Kidney (tissue), 14 donors: Measurements from ENCODE around the gene TBX19. TPM values are rescaled to one million over a fixed set of nuclear protein-coding genes. Genes with fewer than 3 reads are reported as not detected.
A peak's percentile ranks its signal among the peaks of the same experiment; 100 is the strongest.

ENCODE experiments used
- DNase-seq, 5 donors: peaks; one replicate each; pipeline ENCODE4 v3.0.0-alpha.2; 2013 to 2020
- FAIRE-seq: peaks from 2 replicates; lab custom pipeline; 2012; peaks lifted over from hg19 to GRCh38; lab: Jason Lieb, UNC
- H3K27ac ChIP-seq, 2 donors: one replicate each; pipeline ENCODE4 v1.7.0; 2013; ENCODE audit warnings: low read depth in 2 of 2, low read length in 2 of 2, inconsistent platforms in 1 of 2
- H3K27me3 ChIP-seq: one replicate; pipeline ENCODE4 v1.7.1; 2013; ENCODE audit warnings: low read length, inconsistent platforms; ENCODE audit not compliant: control insufficient read depth, insufficient read depth
- H3K36me3 ChIP-seq, 3 donors: one replicate each; pipeline versions ENCODE4 v1.7.0 to v1.7.1; 2013; ENCODE audit warnings: low read length in 3 of 3, control low read depth in 1 of 3, inconsistent platforms in 1 of 3; ENCODE audit not compliant: insufficient read depth in 3 of 3, control insufficient read depth in 2 of 3
- H3K4me1 ChIP-seq, 3 donors: one replicate each; pipeline versions ENCODE4 v1.7.0 to v1.7.1; 2013; ENCODE audit warnings: low read length in 3 of 3, inconsistent platforms in 1 of 3, low read depth in 1 of 3; ENCODE audit not compliant: control insufficient read depth in 2 of 3, insufficient read depth in 2 of 3
- H3K4me3 ChIP-seq, 3 donors: one replicate each; pipeline versions ENCODE4 v1.7.0 to v1.8.1; 2013; ENCODE audit warnings: low read length in 3 of 3, control low read depth in 1 of 3, inconsistent platforms in 1 of 3
- H3K9ac ChIP-seq, 3 donors: one replicate each; pipeline versions ENCODE4 v1.7.0 to v1.7.1; 2013; ENCODE audit warnings: low read length in 3 of 3, control low read depth in 1 of 3, inconsistent platforms in 1 of 3
- H3K9me3 ChIP-seq, 3 donors: one replicate each; pipeline versions ENCODE4 v1.7.0 to v1.7.1; 2013; ENCODE audit warnings: low read length in 3 of 3, control low read depth in 1 of 3, inconsistent platforms in 1 of 3; ENCODE audit not compliant: control insufficient read depth in 2 of 3, insufficient read depth in 1 of 3
- intact Hi-C: fragments of 100-400 bp; cut with DNase I; formaldehyde crosslinking; loops from one replicate; pipeline ENCODE4 v1.11.1; 2022
- polyA plus RNA-seq: library from polyadenylated mRNA; stranded (reverse); fragments of 350-450 nt; fragmentation: Illumina TruSeq; extraction: RNeasy Lipid Tissue Mini Kit (QIAGEN cat#74804); gene quantifications from one replicate; pipeline ENCODE4 v1.2.3, GENCODE V29; 2014; ENCODE audit warnings: low read depth, low replicate concordance; ENCODE audit not compliant: insufficient read depth
- total RNA-seq: library from RNA; stranded (reverse); fragmentation: NEBNext Ultra II Directional; extraction: Animal tissue kit (Norgen Biotek cat#: 25700); gene quantifications from one replicate; pipeline ENCODE4 v1.2.1, GENCODE V29; 2021
- TF ChIP-seq, protein P1 (sequence below): IDR thresholded peaks from 3 replicates; pipeline ENCODE4 v1.5.1; 2012; ENCODE audit warnings: mild to moderate bottlenecking, moderate library complexity, borderline replicate concordance; ENCODE audit not compliant: insufficient read depth; ENCODE audit errors: extremely low read depth
- donor health status: control.
- donor health status: control.
- donor health status: control.
- donor health status: control.
- donor health status: control.
- donor health status: DM: yes; HTN: yes; CAD: no.
- donor health status: Normal renal cell carcinoma (clear cell type).

Gene TBX19
- total and polyA plus RNA-seq, 2 donors from 2014 or later: 1.6 to 2.0 TPM

DNA sequence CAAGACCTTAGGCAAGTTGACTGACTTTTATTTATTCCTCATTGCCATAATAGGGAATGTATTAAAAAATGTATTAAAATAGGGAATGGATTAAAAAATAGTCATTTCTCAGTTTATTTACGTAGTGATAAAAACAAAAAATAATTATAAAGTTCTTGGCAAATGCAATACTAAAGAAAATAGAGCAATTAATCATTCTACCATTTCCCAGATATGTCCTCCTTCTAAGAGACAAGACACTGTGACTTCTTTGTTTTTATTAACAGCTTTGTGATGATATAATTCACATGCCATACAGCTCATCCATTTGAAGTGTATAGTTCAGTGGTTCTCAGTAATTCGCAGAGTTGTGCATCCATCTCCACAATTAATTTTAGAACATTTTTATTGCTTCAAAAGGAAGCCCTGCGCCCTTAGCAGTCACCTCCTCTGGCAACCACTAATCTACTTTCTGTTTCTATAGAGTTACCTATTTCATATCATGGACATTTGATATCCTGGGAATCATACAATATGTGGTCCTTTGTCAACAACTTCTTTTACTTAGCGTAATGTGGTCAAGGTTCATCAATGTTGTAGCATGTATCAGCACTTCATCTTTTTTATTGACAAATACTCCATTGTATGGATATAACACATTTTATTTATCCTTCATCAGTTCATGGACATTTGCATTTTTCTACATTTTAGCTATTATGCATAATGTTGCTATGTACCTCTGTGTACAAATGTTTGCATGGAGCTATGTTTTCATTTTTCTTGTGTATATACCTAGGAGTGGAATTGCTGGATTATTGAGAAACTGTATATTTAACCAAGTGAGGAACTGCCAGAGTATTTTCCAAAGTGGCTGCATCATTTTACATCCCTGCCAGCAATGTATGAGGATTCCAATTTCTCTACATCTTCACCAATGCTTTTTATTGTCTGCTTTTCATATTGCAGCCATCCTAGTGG, 5.6 kb downstream of the TBX19 start:
- Histone ChIP-seq H3K4me3 (no peak overlapping the region), H3K9me3 (no peaks in the 10 kb centered on the region), H3K4me1 (no peaks in the 10 kb centered on the region), H3K9ac (no peak overlapping the region), H3K27me3 (no peaks in the 10 kb centered on the region), H3K36me3 (no peaks in the 10 kb centered on the region), H3K27ac (no peak overlapping the region)
- DNase-seq (peak in 1 of 5 donors; percentile 29), FAIRE-seq (no peak)
- intact Hi-C loops: no loop called here
- TF ChIP-seq, protein P1, sequence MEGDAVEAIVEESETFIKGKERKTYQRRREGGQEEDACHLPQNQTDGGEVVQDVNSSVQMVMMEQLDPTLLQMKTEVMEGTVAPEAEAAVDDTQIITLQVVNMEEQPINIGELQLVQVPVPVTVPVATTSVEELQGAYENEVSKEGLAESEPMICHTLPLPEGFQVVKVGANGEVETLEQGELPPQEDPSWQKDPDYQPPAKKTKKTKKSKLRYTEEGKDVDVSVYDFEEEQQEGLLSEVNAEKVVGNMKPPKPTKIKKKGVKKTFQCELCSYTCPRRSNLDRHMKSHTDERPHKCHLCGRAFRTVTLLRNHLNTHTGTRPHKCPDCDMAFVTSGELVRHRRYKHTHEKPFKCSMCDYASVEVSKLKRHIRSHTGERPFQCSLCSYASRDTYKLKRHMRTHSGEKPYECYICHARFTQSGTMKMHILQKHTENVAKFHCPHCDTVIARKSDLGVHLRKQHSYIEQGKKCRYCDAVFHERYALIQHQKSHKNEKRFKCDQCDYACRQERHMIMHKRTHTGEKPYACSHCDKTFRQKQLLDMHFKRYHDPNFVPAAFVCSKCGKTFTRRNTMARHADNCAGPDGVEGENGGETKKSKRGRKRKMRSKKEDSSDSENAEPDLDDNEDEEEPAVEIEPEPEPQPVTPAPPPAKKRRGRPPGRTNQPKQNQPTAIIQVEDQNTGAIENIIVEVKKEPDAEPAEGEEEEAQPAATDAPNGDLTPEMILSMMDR: no peak

DNA sequence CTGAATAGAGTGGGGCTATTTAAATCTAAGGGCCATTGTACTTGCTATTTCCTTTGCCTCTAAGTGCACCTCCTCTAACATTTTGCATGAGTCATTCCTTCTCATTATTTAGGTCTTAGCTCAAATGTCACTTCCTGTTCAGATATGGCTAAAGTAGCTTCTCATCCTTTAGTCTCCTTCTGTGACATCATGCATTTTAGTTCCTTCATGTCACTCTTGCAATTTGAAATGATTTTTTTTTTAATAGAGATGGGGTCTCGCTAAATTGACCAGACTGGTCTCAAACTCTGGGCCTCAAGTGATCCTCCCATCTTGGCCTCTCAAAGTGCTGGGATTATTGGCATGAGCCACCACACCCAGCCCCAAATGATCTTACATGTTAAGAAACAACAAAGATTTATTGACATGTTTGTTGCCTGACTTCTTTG, 6.6 kb downstream of the TBX19 start:
- FAIRE-seq: no peak
- TF ChIP-seq, protein P1: no peak
- H3K9ac ChIP-seq: no peak overlapping the region

DNA sequence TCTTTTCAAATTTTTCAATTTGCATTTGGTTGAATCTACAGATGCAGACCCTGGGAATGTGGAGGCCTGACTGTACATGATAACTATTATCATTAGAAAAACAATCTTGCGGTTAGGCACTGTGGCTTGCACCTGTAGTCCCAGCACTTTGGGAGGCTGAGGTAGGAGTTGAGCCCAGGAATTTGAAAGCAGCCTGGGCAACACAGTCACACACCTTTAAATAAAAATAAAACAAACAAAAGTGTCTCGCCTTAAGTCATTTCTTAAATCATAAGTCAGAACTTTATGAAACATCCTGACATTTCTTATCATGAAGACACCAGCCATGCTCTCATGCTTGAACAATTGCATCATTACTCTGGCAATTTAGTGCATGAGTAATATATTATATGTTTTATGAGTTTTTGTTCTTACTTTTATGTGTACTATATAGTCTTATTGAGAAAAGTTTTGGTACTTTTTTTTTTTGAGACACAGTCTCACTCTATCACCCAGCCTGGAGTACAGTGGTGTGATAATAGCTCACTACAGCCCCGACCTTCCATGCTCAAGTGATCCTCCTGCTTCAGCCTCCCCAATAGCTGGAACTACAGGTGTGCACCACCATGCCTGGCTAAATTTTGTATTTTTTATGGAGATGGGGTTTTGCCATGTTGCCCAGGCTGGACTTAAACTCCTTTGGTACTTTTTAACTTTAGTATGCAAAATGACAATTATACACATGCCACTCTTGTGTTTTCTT, 7.8 kb downstream of the TBX19 start:
- no peaks in the 10 kb centered on the region for H3K27me3 ChIP-seq
- FAIRE-seq: no peak
- H3K9ac ChIP-seq: no peak overlapping the region
- H3K36me3 ChIP-seq: no peaks in the 10 kb centered on the region
- H3K27ac ChIP-seq: no peak overlapping the region
- DNase-seq: no peak
- H3K9me3 ChIP-seq: no peaks in the 10 kb centered on the region
- no peaks in the 10 kb centered on the region for H3K4me1 ChIP-seq
- H3K4me3 ChIP-seq: no peak overlapping the region
- intact Hi-C loops: no loop called here
- TF ChIP-seq, protein P1: no peak

More for the DNA sequence above, 6.6 kb downstream of the TBX19 start:
- Histone ChIP-seq H3K36me3 (no peaks in the 10 kb centered on the region), H3K4me3 (no peak overlapping the region), H3K27ac (no peak overlapping the region), H3K4me1 (no peaks in the 10 kb centered on the region), H3K9me3 (no peaks in the 10 kb centered on the region), H3K27me3 (no peaks in the 10 kb centered on the region)
- intact Hi-C loops: no loop called here
- no peak for DNase-seq
